Activated naive CD4-positive, alpha-beta T cell treated with anti-CD3 and anti-CD28 coated beads, Interleukin-2, amount 50 U/mL, for 72 hours (primary cell): ENCODE measurements around the gene TPRG1L. TPM values are rescaled to one million over a fixed set of nuclear protein-coding genes. Genes with fewer than 3 reads are reported as not detected.

Experiments
- ATAC-seq, 2 donors: fragments of 150-1000 bp; cut with Tn5 transposase; 2 replicates each; pipeline ENCODE4 v1.10.0; 2021; ENCODE audit warnings: mild to moderate bottlenecking in 2 of 2, moderate library complexity in 2 of 2
- DNase-seq, 2 donors: peaks; one replicate each; pipeline ENCODE4 v3.0.0; 2021 to 2022; ENCODE audit warnings: low spot score in 2 of 2
- H3K27ac Mint-ChIP-seq, 2 donors: one replicate each; pipeline ENCODE4 v1.8.0; 2022; ENCODE audit warnings: mild to moderate bottlenecking in 2 of 2, mixed read lengths in 2 of 2
- H3K36me3 Mint-ChIP-seq, 2 donors: one replicate each; pipeline ENCODE4 v1.8.0; 2022; ENCODE audit warnings: mixed read lengths in 2 of 2
- H3K9me3 Mint-ChIP-seq, 2 donors: one replicate each; pipeline ENCODE4 v1.8.0; 2022; ENCODE audit warnings: mixed read lengths in 2 of 2
- total RNA-seq, 2 donors: library from RNA; stranded (reverse); gene quantifications; one replicate each; pipeline ENCODE4 v1.2.3, GENCODE V29; 2022

TPRG1L gene
- total RNA-seq, 2 donors from 2014 or later: 6.0 to 10.0 TPM

- H3K9me3 Mint-ChIP-seq: no peaks in the 10 kb centered on the region
- no peak for ATAC-seq
- no peak for DNase-seq
- H3K27ac Mint-ChIP-seq: no peak overlapping the region
- no peaks in the 10 kb centered on the region for H3K36me3 Mint-ChIP-seq
Observed at GRCh38 chr1:3603156-3603555, 21.7 kb upstream of the TPRG1L start.

GRCh38 chr1:3603571-3604467 is 21.0 kb upstream of the TPRG1L start:
- Mint-ChIP-seq H3K27ac (no peak overlapping the region), H3K36me3 (no peaks in the 10 kb centered on the region), H3K9me3 (no peaks in the 10 kb centered on the region)
- DNase-seq (no peak), ATAC-seq (no peak)

GRCh38 chr1:3604468-3604974 is 20.3 kb upstream of the TPRG1L start:
- Mint-ChIP-seq H3K36me3 (no peaks in the 10 kb centered on the region), H3K9me3 (no peaks in the 10 kb centered on the region), H3K27ac (no peak overlapping the region)
- no peak for DNase-seq
- no peak for ATAC-seq

GRCh38 chr1:3604997-3605823 is 19.6 kb upstream of the TPRG1L start:
- H3K27ac Mint-ChIP-seq: no peak overlapping the region
- no peaks in the 10 kb centered on the region for H3K36me3 Mint-ChIP-seq
- DNase-seq: no peak
- ATAC-seq: no peak
- no peaks in the 10 kb centered on the region for H3K9me3 Mint-ChIP-seq

GRCh38 chr1:3606779-3607702 is 17.8 kb upstream of the TPRG1L start:
- Mint-ChIP-seq H3K27ac (no peak overlapping the region), H3K36me3 (no peaks in the 10 kb centered on the region), H3K9me3 (no peaks in the 10 kb centered on the region)
- ATAC-seq (no peak), DNase-seq (no peak)

GRCh38 chr1:3607703-3608065 is 17.1 kb upstream of the TPRG1L start:
- no peak for ATAC-seq

GRCh38 chr1:3608154-3608553 is 16.7 kb upstream of the TPRG1L start:
- no peak for DNase-seq

More at GRCh38 chr1:3607703-3608065, 17.1 kb upstream of the TPRG1L start:
- no peak for DNase-seq
- H3K27ac Mint-ChIP-seq: no peak overlapping the region
- no peaks in the 10 kb centered on the region for H3K9me3 Mint-ChIP-seq
- H3K36me3 Mint-ChIP-seq: no peaks in the 10 kb centered on the region

GRCh38 chr1:3609016-3609768 is 15.6 kb upstream of the TPRG1L start:
- H3K9me3 Mint-ChIP-seq: no peaks in the 10 kb centered on the region

More at GRCh38 chr1:3608154-3608553, 16.7 kb upstream of the TPRG1L start:
- ATAC-seq: no peak
- no peaks in the 10 kb centered on the region for H3K9me3 Mint-ChIP-seq
- H3K36me3 Mint-ChIP-seq: no peaks in the 10 kb centered on the region
- H3K27ac Mint-ChIP-seq: no peak overlapping the region

GRCh38 chr1:3609769-3610526 is 14.9 kb upstream of the TPRG1L start:
- Mint-ChIP-seq H3K9me3 (no peaks in the 10 kb centered on the region), H3K27ac (no peak overlapping the region), H3K36me3 (no peaks in the 10 kb centered on the region)
- ATAC-seq (no peak), DNase-seq (no peak)

More at GRCh38 chr1:3609016-3609768, 15.6 kb upstream of the TPRG1L start:
- DNase-seq: no peak
- H3K36me3 Mint-ChIP-seq: no peaks in the 10 kb centered on the region
- no peak for ATAC-seq
- no peak overlapping the region for H3K27ac Mint-ChIP-seq

GRCh38 chr1:3610527-3611169 is 14.2 kb upstream of the TPRG1L start:
- H3K36me3 Mint-ChIP-seq: no peaks in the 10 kb centered on the region
- DNase-seq: no peak
- no peak for ATAC-seq

GRCh38 chr1:3611170-3612019 is 13.4 kb upstream of the TPRG1L start, which contains the start of gene MEGF6:
Gene MEGF6, minus strand, starts transcription at chr1:3611508. Its CDS starts 240 bp downstream, at chr1:3611268.
- Mint-ChIP-seq H3K9me3 (no peaks in the 10 kb centered on the region), H3K27ac (no peak within 1 kb of the TSS), H3K36me3 (no peaks in the 10 kb centered on the region)
- DNase-seq (no peak), ATAC-seq (peak; percentile 45 to 76)

More at GRCh38 chr1:3610527-3611169, 14.2 kb upstream of the TPRG1L start:
- Mint-ChIP-seq H3K9me3 (no peaks in the 10 kb centered on the region), H3K27ac (no peak overlapping the region)

GRCh38 chr1:3612123-3612522 is 12.7 kb upstream of the TPRG1L start:
- Mint-ChIP-seq H3K36me3 (no peaks in the 10 kb centered on the region), H3K27ac (no peak overlapping the region), H3K9me3 (no peaks in the 10 kb centered on the region)
- DNase-seq (no peak), ATAC-seq (no peak)

GRCh38 chr1:3614755-3615742 is 9.8 kb upstream of the TPRG1L start:
- DNase-seq (no peak), ATAC-seq (no peak)
- no peaks in the 10 kb centered on the region for H3K9me3 Mint-ChIP-seq
- no peak overlapping the region for H3K27ac Mint-ChIP-seq
- H3K36me3 Mint-ChIP-seq: no peaks in the 10 kb centered on the region
